ENCODE data around the gene SERINC1.

DNA sequence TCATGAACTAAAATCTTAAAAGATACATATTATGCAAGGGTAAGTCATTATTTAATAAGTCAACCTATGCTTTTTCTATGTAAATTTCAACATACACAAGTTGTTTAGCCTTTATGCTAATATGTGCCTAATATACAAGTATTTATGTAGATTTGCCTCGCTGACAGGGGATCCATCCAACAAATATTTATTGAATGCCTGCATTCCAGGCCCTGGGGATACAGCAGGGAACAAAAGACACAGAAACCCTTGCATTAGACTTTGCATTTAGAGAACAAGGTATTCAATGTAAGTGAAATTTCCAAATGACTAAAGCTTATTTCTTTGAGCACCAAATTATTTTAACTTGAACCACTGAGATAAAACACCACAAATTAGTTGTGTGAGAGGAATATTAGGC lies 19.1 kb downstream of the SERINC1 start:
- TF ChIP-seq, protein P1, sequence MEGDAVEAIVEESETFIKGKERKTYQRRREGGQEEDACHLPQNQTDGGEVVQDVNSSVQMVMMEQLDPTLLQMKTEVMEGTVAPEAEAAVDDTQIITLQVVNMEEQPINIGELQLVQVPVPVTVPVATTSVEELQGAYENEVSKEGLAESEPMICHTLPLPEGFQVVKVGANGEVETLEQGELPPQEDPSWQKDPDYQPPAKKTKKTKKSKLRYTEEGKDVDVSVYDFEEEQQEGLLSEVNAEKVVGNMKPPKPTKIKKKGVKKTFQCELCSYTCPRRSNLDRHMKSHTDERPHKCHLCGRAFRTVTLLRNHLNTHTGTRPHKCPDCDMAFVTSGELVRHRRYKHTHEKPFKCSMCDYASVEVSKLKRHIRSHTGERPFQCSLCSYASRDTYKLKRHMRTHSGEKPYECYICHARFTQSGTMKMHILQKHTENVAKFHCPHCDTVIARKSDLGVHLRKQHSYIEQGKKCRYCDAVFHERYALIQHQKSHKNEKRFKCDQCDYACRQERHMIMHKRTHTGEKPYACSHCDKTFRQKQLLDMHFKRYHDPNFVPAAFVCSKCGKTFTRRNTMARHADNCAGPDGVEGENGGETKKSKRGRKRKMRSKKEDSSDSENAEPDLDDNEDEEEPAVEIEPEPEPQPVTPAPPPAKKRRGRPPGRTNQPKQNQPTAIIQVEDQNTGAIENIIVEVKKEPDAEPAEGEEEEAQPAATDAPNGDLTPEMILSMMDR (conservative IDR thresholded peaks at IDR 0.05 in 1 of 2, IDR thresholded peaks at IDR 0.05 in 1 of 2; ENCODE audit: low read depth in 1 of 2, low read length in 2 of 2): no peak
- no peak for TF ChIP-seq EZH2 (IDR thresholded peaks at IDR 0.05; ENCODE audit: low read length, missing control alignments)
